Adrenal gland (tissue), 12 donors: ENCODE results near the gene MIF4GD. TPM values are rescaled to one million over a fixed set of nuclear protein-coding genes. Genes with fewer than 3 reads are reported as not detected.

Source experiments
- DNase-seq, 7 donors: peaks; one replicate each; pipeline ENCODE4 v3.0.0-alpha.2; 2019 to 2020
- H3K27ac ChIP-seq, 5 donors: fragments of 200-600 bp; sonication (generic) in 4 of 5; 1 replicate in 3 of 5; 2 replicates in 2 of 5; pipeline versions ENCODE4 v1.5.1 to v1.8.0; 2016 to 2020; ENCODE audit warnings: mild to moderate bottlenecking in 1 of 5
- H3K27me3 ChIP-seq: fragments of 200-600 bp; 2 replicates; pipeline ENCODE4 v1.8.0; 2021
- H3K36me3 ChIP-seq, 2 donors: fragments of 200-600 bp; replicated peaks in 1 of 2; 1 replicate in 1 of 2; 2 replicates in 1 of 2; pipeline versions ENCODE4 v1.5.1 to v1.8.0; 2018 to 2022
- H3K4me1 ChIP-seq, 2 donors: fragments of 200-600 bp; replicated peaks in 1 of 2; 1 replicate in 1 of 2; 2 replicates in 1 of 2; pipeline versions ENCODE4 v1.5.1 to v1.8.0; 2018 to 2021
- H3K4me3 ChIP-seq, 4 donors: fragments of 200-600 bp; sonication (generic) in 3 of 4; one replicate each; pipeline ENCODE4 v1.5.1; 2016 to 2018
- H3K9me3 ChIP-seq, 3 donors: fragments of 200-600 bp; sonication (generic) in 1 of 3; replicated peaks in 1 of 3; 1 replicate in 2 of 3; 2 replicates in 1 of 3; pipeline versions ENCODE4 v1.5.1 to v1.8.0; 2016 to 2021
- POLR2A ChIP-seq, 2 donors: fragments of 450-650 bp; IDR thresholded peaks; one replicate each; pipeline ENCODE4 v1.6.1; 2017; ENCODE audit warnings: antibody characterized with exemption in 2 of 2, mild to moderate bottlenecking in 2 of 2, moderate library complexity in 1 of 2
- WGBS, 4 donors: extraction: QIAGEN DNeasy Blood & Tissue Kit in 2 of 4; methylation state at CpG; one replicate each; pipeline versions ENCODE4 v1.1.5 to v1.1.7; 2013 to 2017; 5-methylcytosine and 5-hydroxymethylcytosine counted together
- intact Hi-C, 2 donors: fragments of 100-400 bp; cut with DNase I; formaldehyde crosslinking; loops; one replicate each; pipeline versions ENCODE4 v1.14.1 to v1.15.0; 2022 to 2023
- polyA plus RNA-seq, 3 donors: library from polyadenylated mRNA; stranded (reverse); fragments of 200-250 nt in 2 of 3; fragments of 350-450 nt in 1 of 3; fragmentation: Illumina TruSeq in 1 of 3; extraction: RNeasy Lipid Tissue Mini Kit (QIAGEN cat#74804) in 1 of 3; gene quantifications; one replicate each; pipeline ENCODE4 v1.2.3, GENCODE V29; 2013 to 2014
- total RNA-seq, 9 donors: library from RNA; depleted of rRNA in 4 of 9; stranded (reverse); fragments of >200 nt in 4 of 9; fragments of 120-200 nt in 1 of 9; fragmentation: NEBNext Ultra II Directional in 1 of 9; extraction: Animal tissue kit (Norgen Biotek cat#: 25700) in 1 of 9; gene quantifications; one replicate each; pipeline versions ENCODE4 v1.1.0 to v1.2.4, GENCODE V29; 2013 to 2023
- TF ChIP-seq, protein P1 (sequence below), 6 experiments: fragments of 450-650 bp in 4 of 6; fragments of 200-600 bp in 2 of 6; sonication (generic) in 1 of 6; IDR thresholded peaks; 1 replicate in 5 of 6; 2 replicates in 1 of 6; pipeline versions ENCODE4 v1.5.1 to v1.8.0; 2016 to 2021; ENCODE audit warnings: antibody characterized with exemption in 6 of 6, mild to moderate bottlenecking in 2 of 6, moderate library complexity in 1 of 6
- donor health status: healthy with polysubstance abuse.
- donor health status: Bipolar disorder and iron deficiency.
- donor health status: DM: yes; HTN: yes; CAD: no.
- donor health status: DM: no; HTN: no; CAD: no.
- donor health status: DM: no; HTN: no; CAD: no.
- donor health status: DM: yes; HTN: yes; CAD: no.

Gene MIF4GD
- total and polyA plus RNA-seq, 12 donors = 9.2 to 53.0 (median 21.2) TPM

DNA sequence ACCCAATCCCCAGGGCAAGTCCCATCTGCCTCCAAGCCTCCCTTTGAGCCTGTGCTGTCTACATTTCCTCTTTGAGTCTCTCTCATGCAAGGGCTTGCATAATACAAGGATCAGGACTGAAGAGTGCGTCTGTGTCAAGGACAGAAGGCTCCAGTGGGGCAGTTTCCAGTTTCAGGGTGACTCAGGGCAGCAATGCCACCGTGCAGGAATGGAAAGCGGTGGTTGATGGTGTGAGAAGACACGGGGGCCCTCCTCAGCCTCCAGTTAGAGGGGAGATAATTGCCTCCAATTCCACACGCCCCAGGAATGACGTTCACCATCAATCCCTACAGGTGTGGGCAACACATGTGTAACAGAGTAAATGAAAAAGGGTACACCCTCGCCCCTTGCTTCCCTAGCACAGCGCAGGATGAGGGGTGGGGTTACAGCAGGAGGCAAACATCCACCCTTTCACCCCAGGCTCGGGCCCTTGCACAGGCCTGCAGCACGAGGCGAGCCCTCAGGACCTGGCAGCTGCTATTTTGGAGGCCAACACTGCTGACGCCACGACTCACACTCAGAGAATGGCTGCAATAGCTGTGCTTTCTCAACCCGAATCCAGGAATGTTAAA lies 43.0 kb upstream of the MIF4GD start:
- TF ChIP-seq POLR2A (IDR thresholded peaks at IDR 0.05) = peak in 1 of 2 donors; percentile 43
- TF ChIP-seq, protein P1, sequence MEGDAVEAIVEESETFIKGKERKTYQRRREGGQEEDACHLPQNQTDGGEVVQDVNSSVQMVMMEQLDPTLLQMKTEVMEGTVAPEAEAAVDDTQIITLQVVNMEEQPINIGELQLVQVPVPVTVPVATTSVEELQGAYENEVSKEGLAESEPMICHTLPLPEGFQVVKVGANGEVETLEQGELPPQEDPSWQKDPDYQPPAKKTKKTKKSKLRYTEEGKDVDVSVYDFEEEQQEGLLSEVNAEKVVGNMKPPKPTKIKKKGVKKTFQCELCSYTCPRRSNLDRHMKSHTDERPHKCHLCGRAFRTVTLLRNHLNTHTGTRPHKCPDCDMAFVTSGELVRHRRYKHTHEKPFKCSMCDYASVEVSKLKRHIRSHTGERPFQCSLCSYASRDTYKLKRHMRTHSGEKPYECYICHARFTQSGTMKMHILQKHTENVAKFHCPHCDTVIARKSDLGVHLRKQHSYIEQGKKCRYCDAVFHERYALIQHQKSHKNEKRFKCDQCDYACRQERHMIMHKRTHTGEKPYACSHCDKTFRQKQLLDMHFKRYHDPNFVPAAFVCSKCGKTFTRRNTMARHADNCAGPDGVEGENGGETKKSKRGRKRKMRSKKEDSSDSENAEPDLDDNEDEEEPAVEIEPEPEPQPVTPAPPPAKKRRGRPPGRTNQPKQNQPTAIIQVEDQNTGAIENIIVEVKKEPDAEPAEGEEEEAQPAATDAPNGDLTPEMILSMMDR (IDR thresholded peaks at IDR 0.05) = no peak
- H3K27me3 ChIP-seq = no peaks in the 10 kb centered on the region
- intact Hi-C loops = no loop called here
- no peaks in the 10 kb centered on the region for H3K9me3 ChIP-seq
- peak; percentile 61 to 90 (median 85) for DNase-seq
- 28 to 47% (median 34%) methylated on average over 9 to 14 of the region's 14 CpGs for WGBS, 4 donors
- peaks cover 24 to 35% of the 10 kb centered on the region in 2 donors for H3K4me1 ChIP-seq
- no peak overlapping the region for H3K4me3 ChIP-seq
- H3K36me3 ChIP-seq = peaks cover 0 to 11% of the 10 kb centered on the region in 2 donors
- H3K27ac ChIP-seq = peak overlapping the region; percentile 22 to 96 (median 82)

DNA sequence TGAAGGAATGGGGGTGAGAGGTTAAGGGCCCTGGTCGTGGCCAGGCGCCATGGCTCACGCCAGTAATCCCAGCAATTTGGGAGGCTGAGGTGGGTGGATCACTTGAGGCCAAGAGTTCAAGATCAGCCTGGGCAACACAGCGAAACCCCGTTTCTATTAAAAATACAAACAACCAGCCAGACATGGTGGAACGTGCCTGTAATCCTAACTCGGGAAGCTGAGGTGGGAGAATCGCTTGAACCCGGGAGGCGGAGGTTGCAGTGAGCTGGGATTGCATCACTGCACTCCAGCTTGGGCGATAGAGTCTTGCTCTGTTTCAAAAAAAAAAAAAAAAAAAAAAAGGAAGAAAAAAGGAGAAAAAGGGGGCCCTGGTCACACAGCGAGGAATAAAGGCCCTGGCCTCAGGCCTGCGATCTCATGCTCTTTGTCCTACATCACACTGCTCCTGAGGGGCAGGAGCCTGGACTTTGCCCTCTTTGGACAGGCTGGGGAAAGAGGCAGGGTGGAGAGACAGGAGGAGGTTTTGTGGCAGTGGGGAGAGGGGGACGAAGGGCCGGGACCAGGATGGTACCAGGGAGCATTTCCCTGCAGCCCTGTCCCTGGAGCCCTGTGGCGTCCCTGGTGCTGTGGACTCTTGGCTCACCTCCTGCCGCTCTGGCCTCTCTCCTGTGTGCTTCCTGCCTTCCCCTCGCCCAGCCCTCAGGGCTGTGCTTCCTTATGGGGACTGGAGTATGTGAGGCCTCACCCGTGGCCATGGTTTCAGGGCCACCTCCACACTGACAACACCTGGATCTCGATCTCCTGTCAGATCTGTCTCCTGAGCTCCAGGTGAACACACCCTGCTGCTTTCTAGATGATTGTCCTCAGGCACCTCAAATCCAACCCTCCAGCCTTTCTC lies 38.0 kb upstream of the MIF4GD start:
- no peaks in the 10 kb centered on the region for H3K9me3 ChIP-seq
- TF ChIP-seq, protein P1 (IDR thresholded peaks at IDR 0.05) = no peak
- TF ChIP-seq POLR2A (IDR thresholded peaks at IDR 0.05) = no peak
- intact Hi-C loops = no loop called here
- peaks cover 9 to 12% of the 10 kb centered on the region in 2 donors for H3K4me1 ChIP-seq
- no peak overlapping the region for H3K4me3 ChIP-seq
- DNase-seq = peak in 1 of 7 donors; percentile 42
- H3K36me3 ChIP-seq = no peaks in the 10 kb centered on the region
- no peaks in the 10 kb centered on the region for H3K27me3 ChIP-seq
- WGBS, 4 donors = 63 to 77% (median 70%) methylated on average over 13 to 20 of the region's 20 CpGs
- H3K27ac ChIP-seq = peak overlapping the region; percentile 30 to 79 (median 62)

DNA sequence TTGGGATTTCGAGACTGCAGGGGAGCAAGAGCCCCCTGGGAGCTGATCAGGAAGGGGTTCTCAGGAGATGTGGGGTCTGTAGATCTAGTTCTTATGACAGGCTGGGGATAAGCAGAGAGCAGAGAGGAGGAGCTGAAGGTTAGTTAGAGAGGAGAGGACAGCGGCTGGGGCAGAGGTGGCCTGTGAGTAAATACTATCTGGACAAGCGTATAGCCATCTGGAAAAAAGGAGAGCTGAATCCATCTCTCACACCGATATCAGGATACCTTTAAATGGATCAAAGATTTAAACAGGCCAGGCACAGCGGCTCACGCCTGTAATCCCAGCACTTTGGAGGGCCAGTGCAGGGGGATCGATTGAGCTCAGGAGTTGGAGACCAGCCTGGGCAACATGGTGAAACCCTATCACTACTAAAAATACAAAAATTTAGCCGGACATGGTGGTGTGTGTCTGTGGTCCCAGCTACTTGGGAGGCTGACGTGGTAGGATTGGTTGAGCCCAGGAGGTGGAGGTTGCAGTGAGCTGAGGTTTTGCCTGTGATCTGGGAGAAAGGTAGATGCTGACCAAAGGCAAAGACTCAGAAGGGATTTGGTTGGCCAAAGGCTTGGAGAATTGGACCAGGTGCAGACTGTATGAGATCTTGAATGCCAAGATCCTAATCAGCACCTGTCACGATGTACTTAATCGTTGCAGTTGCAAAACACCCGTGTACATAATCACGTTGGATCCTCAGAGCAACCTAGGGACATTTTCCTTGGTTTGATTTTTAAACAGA lies 37.1 kb upstream of the MIF4GD start:
- 80 to 92% (median 86%) methylated on average over 13 of the region's 13 CpGs for WGBS, 4 donors
- DNase-seq = no peak
- no peak for TF ChIP-seq POLR2A (IDR thresholded peaks at IDR 0.05)
- TF ChIP-seq, protein P1 (IDR thresholded peaks at IDR 0.05) = no peak
- Histone ChIP-seq H3K4me1 (peaks cover under 1 to 4% of the 10 kb centered on the region in 2 donors), H3K36me3 (no peaks in the 10 kb centered on the region), H3K27me3 (no peaks in the 10 kb centered on the region), H3K9me3 (no peaks in the 10 kb centered on the region), H3K27ac (peak overlapping the region in 1 of 5 donors; percentile 53), H3K4me3 (no peak overlapping the region)
- intact Hi-C loops = no loop called here
